ENCODE results near the gene PLXDC2.

Gene PLXDC2

GRCh38 chr10:19817231-19817933 is 1.1 kb downstream of the PLXDC2 start:
- no peak for DNase-seq

- no peak for DNase-seq
These were observed 2.6 kb downstream of the PLXDC2 start for GRCh38 chr10:19818876-19819275.

DNA sequence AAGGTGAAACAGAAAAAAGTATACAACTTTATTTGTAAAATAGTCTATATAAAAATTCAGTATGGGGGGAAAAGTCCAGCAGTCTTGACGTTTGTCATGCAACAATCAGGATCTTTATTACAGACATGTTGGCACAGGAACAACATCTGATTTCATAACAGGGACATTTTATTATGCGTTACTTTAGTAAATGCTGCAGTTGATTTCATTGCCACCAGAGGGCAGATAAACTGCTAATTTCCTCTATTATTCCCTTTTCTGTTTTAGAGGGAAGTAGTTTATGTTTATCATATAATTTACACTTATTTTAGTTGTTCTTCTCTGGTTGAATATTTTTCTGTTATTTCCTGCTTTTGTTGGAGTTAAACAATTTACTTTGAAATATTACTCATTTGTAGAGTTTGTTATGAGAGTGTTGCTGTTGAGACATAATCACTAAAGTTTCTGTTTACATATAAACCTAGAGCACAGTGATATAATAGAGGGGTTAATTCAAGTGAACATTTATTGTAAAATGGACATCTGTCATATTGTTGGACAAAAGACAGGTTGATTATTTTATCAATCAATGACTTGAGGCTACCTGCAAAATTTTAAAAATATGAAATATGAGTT is 3.3 kb downstream of the PLXDC2 start:
- no peak for DNase-seq

- no peak for DNase-seq
These were observed 8.4 kb downstream of the PLXDC2 start for GRCh38 chr10:19824381-19825342.

GRCh38 chr10:19825700-19826099 is 9.5 kb downstream of the PLXDC2 start:
- no peak for DNase-seq

DNA sequence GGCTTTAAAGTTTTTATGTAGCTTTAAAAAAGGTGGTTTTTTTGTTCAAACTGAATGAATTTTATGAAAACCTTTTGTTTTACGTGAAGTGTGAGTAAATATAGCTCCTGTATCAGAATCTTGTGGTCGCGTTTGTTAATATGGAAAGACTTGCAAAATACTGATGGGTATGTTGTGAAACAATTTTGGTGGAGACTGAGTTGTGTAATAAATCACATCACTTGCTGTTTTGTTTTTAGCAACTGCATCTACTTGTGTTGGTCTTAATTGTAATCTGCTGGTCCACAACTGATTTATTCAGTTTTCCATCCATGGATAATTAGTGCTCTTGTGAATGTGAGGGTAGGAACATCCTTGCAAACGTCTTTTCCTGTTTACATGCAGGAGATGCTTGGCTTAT is 10.5 kb downstream of the PLXDC2 start:
- no peak for DNase-seq

- DNase-seq, result no peak
These were observed 12.2 kb downstream of the PLXDC2 start for GRCh38 chr10:19828278-19829049.

GRCh38 chr10:19832699-19833098 is 16.5 kb downstream of the PLXDC2 start:
- no peak for DNase-seq

- DNase-seq, result no peak
These were observed 17.1 kb downstream of the PLXDC2 start for GRCh38 chr10:19833170-19833824.

- no peak for DNase-seq
These were observed 19.7 kb downstream of the PLXDC2 start for GRCh38 chr10:19835952-19836351.

DNA sequence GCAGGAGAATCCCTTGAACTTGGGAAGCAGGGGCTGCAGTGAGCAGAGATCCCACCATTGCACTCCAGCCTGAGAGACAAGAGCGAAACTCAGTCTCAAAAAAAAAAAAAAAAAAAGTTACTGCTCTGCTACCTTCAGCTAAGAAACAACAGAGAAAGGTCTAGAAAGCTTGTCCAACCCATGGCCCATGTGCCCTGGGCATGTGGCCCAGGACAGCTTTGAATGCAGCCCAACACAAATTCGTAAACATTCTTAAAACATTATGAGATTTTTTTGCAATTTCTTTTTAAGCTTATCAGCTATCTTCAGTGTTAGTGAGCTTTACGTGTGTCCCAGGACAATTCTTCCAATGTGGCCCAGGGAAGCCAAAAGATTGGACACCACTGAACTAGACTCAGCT is 22.9 kb downstream of the PLXDC2 start:
- DNase-seq, result no peak

DNA sequence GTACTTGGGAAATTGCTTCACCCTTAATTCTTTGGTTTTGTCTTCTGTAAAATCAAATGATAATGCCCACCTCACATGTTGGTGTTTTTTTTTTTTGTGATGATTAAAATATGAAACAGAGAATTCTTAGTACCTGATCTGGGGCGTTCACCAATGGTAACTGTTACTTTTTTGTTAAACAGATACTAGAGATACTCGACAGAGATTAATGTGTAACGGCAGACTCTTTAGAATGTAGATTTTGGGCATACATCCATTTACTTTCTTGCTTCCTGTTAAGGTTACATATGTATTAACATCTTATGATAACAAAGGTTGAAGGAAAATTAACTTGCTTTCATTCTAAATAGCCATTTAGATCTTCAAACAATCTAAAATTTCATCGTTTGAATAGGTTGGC is 23.3 kb downstream of the PLXDC2 start:
- DNase-seq, result no peak

DNA sequence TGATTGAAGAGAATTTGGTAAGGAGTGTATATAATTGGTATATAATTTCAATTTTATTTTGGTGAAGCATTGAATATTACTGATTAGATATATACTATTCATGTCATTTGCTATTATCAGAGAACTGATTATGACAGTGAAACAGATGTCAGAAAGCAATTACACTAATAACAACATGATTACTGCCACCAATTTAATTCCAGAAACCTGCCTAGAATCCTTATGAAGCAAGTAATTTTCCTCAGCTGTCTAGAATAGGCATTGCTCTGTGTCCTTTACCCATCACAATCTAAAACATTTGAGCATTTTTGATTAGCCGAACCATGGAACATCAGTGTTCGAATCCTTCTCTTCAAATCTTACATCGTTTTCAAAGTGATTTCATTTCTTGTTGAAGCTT is 24.5 kb downstream of the PLXDC2 start:
- DNase-seq, result no peak

DNA sequence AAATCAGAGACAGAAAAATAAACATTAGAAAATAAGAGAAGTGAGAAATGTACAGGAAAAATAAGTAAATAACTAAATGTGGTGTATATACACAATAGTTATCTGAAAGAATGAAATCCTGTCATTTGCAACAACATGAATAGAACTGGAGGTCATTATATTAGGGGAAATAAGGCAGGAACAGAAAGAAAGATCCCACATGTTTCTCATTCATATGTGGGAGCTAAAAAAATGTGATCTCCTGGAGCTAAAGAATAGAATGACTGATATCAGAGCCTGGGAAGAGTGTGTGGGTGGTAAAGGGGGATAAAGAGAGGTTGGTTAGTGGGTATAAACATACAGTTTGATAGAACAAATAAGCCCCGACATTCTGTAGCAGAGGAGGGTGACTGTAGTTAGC is 27.3 kb downstream of the PLXDC2 start:
- DNase-seq, result no peak

DNA sequence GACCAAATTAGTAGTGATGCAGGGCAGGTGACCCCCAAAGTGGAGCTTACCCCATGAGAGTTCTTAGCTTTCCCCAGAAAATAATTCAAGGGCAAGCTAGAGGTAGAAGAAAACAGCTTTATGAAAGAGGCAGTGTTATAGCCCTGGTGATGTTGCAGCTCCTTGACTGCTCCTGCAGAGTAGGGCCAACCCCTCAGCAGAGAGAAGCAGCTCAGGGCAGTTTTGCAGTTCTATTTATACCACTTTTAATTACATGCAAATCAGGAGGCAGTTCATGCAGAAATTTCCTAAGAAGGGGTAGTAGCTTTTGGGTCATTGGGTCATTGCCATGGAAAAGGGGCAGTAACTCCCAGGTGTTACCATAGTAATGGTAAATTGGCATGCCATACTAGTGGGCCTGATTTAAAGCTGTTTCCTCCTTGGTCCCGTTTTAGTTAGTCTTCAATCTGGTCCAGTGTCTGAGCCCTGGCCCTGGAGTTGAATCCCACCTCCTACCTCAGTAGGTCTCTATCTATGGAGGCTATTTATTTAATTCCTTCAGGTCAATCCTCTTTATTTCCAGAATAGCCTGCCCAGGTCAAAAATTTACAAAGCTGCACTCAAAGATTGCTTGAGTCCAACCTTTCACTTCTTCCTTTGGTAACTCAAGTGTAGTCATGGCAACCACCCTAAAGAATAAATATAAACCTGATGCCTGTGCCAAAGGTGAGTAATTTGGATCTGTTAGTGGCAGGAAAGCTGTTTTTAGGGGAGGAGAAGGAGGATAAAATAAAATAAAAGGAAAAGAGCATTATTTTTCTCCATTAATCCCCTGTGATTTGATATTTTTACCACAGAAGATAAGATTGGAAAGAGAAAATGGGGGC is 29.5 kb downstream of the PLXDC2 start:
- DNase-seq, result no peak

GRCh38 chr10:19847321-19847720 is 31.1 kb downstream of the PLXDC2 start:
- no peak for DNase-seq

DNA sequence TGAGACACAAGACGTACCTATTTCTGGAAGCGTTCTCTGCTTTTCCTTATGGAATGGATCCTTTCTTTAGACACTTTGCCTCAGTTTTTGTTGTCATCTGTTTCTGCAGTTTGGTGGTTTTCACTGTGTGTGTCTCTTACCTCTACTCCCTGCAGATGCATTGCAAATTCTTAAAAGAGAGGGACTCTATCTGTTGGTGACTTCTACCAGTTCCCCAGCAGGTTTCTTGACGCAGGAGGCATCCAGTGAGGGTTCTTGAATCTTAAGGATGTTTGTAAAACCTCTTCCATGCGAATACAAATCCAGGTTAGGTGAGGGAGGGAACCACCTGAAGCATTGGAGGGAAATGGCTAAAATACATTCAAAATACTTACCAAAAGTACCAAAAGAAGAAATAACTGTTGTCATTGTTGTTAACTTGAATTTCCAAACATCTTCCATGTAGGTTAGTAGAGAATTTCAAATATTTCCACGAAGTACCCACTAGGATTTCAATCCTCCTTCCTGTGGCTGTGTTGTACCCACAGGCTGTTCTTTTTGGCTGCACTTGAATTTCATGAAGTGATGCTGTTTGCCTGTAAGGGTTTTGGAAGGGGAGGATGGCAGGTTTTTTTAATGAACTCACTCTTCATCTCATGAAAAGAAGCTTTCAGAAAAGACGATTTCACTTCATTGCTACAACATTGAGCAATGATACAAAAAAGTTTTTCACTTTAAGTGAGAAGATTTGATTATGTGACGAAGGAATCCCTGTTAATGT is 32.2 kb downstream of the PLXDC2 start:
- DNase-seq, result no peak

- no peak for DNase-seq
These were observed 37.6 kb downstream of the PLXDC2 start for GRCh38 chr10:19853831-19854230.

- no peak for DNase-seq
These were observed 41.6 kb downstream of the PLXDC2 start for GRCh38 chr10:19857876-19858275.

DNA sequence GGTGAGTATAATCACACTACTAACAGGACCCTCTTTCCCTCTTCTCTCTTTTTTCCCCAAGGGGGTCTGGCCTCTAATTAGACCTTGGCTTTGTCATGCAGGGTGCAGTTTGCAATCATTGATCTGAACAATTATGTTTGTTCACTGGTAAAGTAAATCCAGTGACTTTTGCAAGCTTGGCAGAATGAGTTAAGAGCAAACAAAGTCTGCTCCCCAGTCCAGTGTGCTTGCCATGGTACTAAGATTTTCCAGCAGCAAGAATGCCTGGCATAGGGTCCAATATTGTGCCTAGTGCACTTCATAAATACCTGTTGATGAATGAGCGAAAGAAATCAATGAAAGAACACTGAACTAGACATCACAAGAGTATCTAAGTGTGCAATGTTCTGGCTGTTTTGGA is 43.9 kb downstream of the PLXDC2 start:
- no peak for DNase-seq
